Measurements from ENCODE around the gene MORC2.

- no peak for TF ChIP-seq CTCF (IDR thresholded peaks at IDR 0.05; ENCODE audit: borderline replicate concordance, extremely low read depth, low read length, poor library complexity, severe bottlenecking)
- no peak for TF ChIP-seq EZH2 (IDR thresholded peaks at IDR 0.05; ENCODE audit: borderline replicate concordance, low read depth, low read length, severe bottlenecking)
Observed at GRCh38 chr22:30887453-30887852, 81.1 kb downstream of the MORC2 start.

Data from DND-41 (cell line).